NCI-H446 (cell line): Measurements from ENCODE around the gene GPC6.
A peak's percentile ranks its signal among the peaks of the same experiment; 100 is the strongest.

Experiments used
- DNase-seq, 2 experiments: peaks; one replicate each; lab custom pipeline; 2025; lab: John Stamatoyannopoulos, UW

The GPC6 gene

GRCh38 chr13:93268327-93269028 is 41.9 kb downstream of the GPC6 start:
- no peak for DNase-seq

GRCh38 chr13:93270769-93271742 is 44.4 kb downstream of the GPC6 start:
- peak in 1 of 2 experiments; percentile 64 for DNase-seq

- DNase-seq = no peak
Observed at GRCh38 chr13:93279982-93280381, 53.4 kb downstream of the GPC6 start.

- DNase-seq = no peak
Observed at GRCh38 chr13:93280688-93281087, 54.1 kb downstream of the GPC6 start.

GRCh38 chr13:93283255-93283654 is 56.6 kb downstream of the GPC6 start:
- DNase-seq = no peak

GRCh38 chr13:93284064-93284463 is 57.5 kb downstream of the GPC6 start:
- DNase-seq = no peak

GRCh38 chr13:93286047-93286446 is 59.4 kb downstream of the GPC6 start:
- no peak for DNase-seq

GRCh38 chr13:93289053-93289452 is 62.4 kb downstream of the GPC6 start:
- no peak for DNase-seq

- DNase-seq = no peak
Observed at GRCh38 chr13:93289842-93290241, 63.2 kb downstream of the GPC6 start.

GRCh38 chr13:93290503-93290902 is 63.9 kb downstream of the GPC6 start:
- DNase-seq = no peak

- no peak for DNase-seq
Observed at GRCh38 chr13:93292366-93292765, 65.8 kb downstream of the GPC6 start.

GRCh38 chr13:93293710-93294109 is 67.1 kb downstream of the GPC6 start:
- no peak for DNase-seq

GRCh38 chr13:93296584-93296983 is 70.0 kb downstream of the GPC6 start:
- DNase-seq = no peak

- DNase-seq = peak in 1 of 2 experiments; percentile 29
Observed at GRCh38 chr13:93298713-93299112, 72.1 kb downstream of the GPC6 start.

- DNase-seq = no peak
Observed at GRCh38 chr13:93304134-93304533, 77.5 kb downstream of the GPC6 start.

GRCh38 chr13:93304868-93305613 is 78.4 kb downstream of the GPC6 start:
- DNase-seq = no peak

GRCh38 chr13:93305886-93306285 is 79.3 kb downstream of the GPC6 start:
- no peak for DNase-seq

- no peak for DNase-seq
Observed at GRCh38 chr13:93307136-93307535, 80.5 kb downstream of the GPC6 start.

GRCh38 chr13:93307651-93308050 is 81.0 kb downstream of the GPC6 start:
- no peak for DNase-seq

- DNase-seq = no peak
Observed at GRCh38 chr13:93309886-93310523, 83.4 kb downstream of the GPC6 start.

- no peak for DNase-seq
Observed at GRCh38 chr13:93316841-93317240, 90.2 kb downstream of the GPC6 start.
